HCT116 (cell line): ENCODE results near the gene BCL7A. TPM values are rescaled to one million over a fixed set of nuclear protein-coding genes. Genes with fewer than 3 reads are reported as not detected.

Source experiments
- ATAC-seq: fragments of 200-7000 bp; cut with Tn5 transposase; 2 replicates; pipeline ENCODE4 v1.9.1; 2020; ENCODE audit warnings: mild to moderate bottlenecking, moderate library complexity
- BruUV-seq: library from RNA; stranded (reverse); fragments of 400-500 nt; replicated peaks from 2 replicates; lab custom pipeline; 2021; lab: Mats Ljungman, UMichigan
- CTCF ChIA-PET: fragments of 300-600 bp; sonication (Branson Sonifier 250); formaldehyde crosslinking; loops from one replicate; lab custom pipeline; 2021; ENCODE audit warnings: antibody characterized with exemption; lab: Charles Lee
- POLR2A ChIA-PET: fragments of 300-600, 350-600 bp; sonication (Branson Sonifier 250); formaldehyde crosslinking; loops from one replicate; lab custom pipeline; 2021; ENCODE audit warnings: antibody characterized with exemption; lab: Charles Lee
- RAD21 ChIA-PET, 2 experiments: fragments of 300-600 bp; sonication (Branson Sonifier 250); formaldehyde crosslinking; loops; one replicate each; lab custom pipeline; 2023; ENCODE audit warnings: low total read pairs in 2 of 2; ENCODE audit not compliant: uncharacterized antibody in 2 of 2, unreplicated experiment in 2 of 2, low non-redundant PET in 1 of 2; lab: Charles Lee
- DNase-seq: peaks from one replicate; pipeline ENCODE4 v3.0.0-alpha.2; 2010; ENCODE audit warnings: low read depth, low spot score
- H2AFZ ChIP-seq: fragments of 200-600 bp; shearing (Covaris generic), sonication (generic); 2 replicates; pipeline ENCODE4 v1.6.1; 2017; ENCODE audit warnings: low read depth, mixed run types, mixed read lengths, antibody characterized with exemption, low read length; ENCODE audit not compliant: poor library complexity, severe bottlenecking
- H3K27ac ChIP-seq: 2 replicates; pipeline ENCODE4 v1.5.1; 2012; ENCODE audit warnings: low read depth, low read length
- H3K27me3 ChIP-seq: fragments of 200-600 bp; sonication (generic); 2 replicates; pipeline ENCODE4 v1.6.1; 2016; ENCODE audit warnings: mixed run types, low read length, mixed read lengths; ENCODE audit not compliant: insufficient read depth
- H3K36me3 ChIP-seq, 2 experiments: fragments of 200-500 bp in 1 of 2; fragments of 200-600 bp in 1 of 2; sonication (Bioruptor generic) in 1 of 2; sonication (generic) in 1 of 2; 2 replicates each; pipeline versions ENCODE4 v1.5.1 to v1.6.1; 2014 to 2016; ENCODE audit warnings: low read length in 2 of 2, inconsistent platforms in 1 of 2, mixed read lengths in 1 of 2, mixed run types in 1 of 2; ENCODE audit not compliant: insufficient read depth in 2 of 2, control insufficient read depth in 1 of 2
- H3K4me1 ChIP-seq, 2 experiments: fragments of 200-600 bp in 1 of 2; sonication (generic) in 1 of 2; 2 replicates each; pipeline versions ENCODE4 v1.5.1 to v1.6.1; 2012 to 2017; ENCODE audit warnings: low read length in 2 of 2, inconsistent platforms in 1 of 2, mild to moderate bottlenecking in 1 of 2, mixed read lengths in 1 of 2, mixed run types in 1 of 2, moderate library complexity in 1 of 2; ENCODE audit not compliant: insufficient read depth in 2 of 2, control insufficient read depth in 1 of 2
- H3K4me2 ChIP-seq: fragments of 200-600 bp; sonication (generic); 2 replicates; pipeline ENCODE4 v1.6.1; 2017; ENCODE audit warnings: mixed run types, low read length, mixed read lengths
- H3K4me3 ChIP-seq, 2 experiments: fragments of 200-600 bp in 1 of 2; sonication (generic) in 1 of 2; replicated peaks in 1 of 2; 2 replicates each; pipeline ENCODE4 v1.5.1; 2011 to 2016; ENCODE audit warnings: low read length in 2 of 2, control low read depth in 1 of 2, low read depth in 1 of 2, mild to moderate bottlenecking in 1 of 2, mixed read lengths in 1 of 2, mixed run types in 1 of 2
- H3K79me2 ChIP-seq: fragments of 200-600 bp; sonication (generic); 2 replicates; pipeline ENCODE4 v1.6.1; 2017; ENCODE audit warnings: mild to moderate bottlenecking, mixed run types, low read length, moderate library complexity, mixed read lengths; ENCODE audit not compliant: insufficient read depth
- H3K9ac ChIP-seq: fragments of 200-600 bp; sonication (generic); 2 replicates; pipeline ENCODE4 v1.6.1; 2016; ENCODE audit warnings: low read length, mixed read lengths
- H3K9me2 ChIP-seq: fragments of 200-600 bp; sonication (generic), shearing (Covaris generic); 2 replicates; pipeline ENCODE4 v1.6.1; 2017; ENCODE audit warnings: mixed run types, mild to moderate bottlenecking, moderate library complexity; ENCODE audit not compliant: insufficient read depth
- H3K9me3 ChIP-seq, 2 experiments: fragments of 200-500 bp in 1 of 2; fragments of 200-600 bp in 1 of 2; sonication (Bioruptor generic) in 1 of 2; sonication (generic) in 1 of 2; 2 replicates each; pipeline ENCODE4 v1.6.1; 2014 to 2017; ENCODE audit warnings: low read length in 2 of 2, mixed read lengths in 2 of 2, inconsistent platforms in 1 of 2, low read depth in 1 of 2, mild to moderate bottlenecking in 1 of 2, mixed run types in 1 of 2, moderate library complexity in 1 of 2; ENCODE audit not compliant: control insufficient read depth in 1 of 2, insufficient read depth in 1 of 2
- H4K20me1 ChIP-seq: fragments of 200-600 bp; sonication (generic), shearing (Covaris generic); 2 replicates; pipeline ENCODE4 v1.6.1; 2017; ENCODE audit warnings: mixed run types, mild to moderate bottlenecking, moderate library complexity; ENCODE audit not compliant: insufficient read depth
- CBX3 ChIP-seq: IDR thresholded peaks from 2 replicates; pipeline ENCODE4 v1.6.1; 2012; ENCODE audit warnings: low read depth
- CEBPB ChIP-seq: IDR thresholded peaks from 2 replicates; pipeline ENCODE4 v1.6.1; 2012; ENCODE audit warnings: low read depth
- ELF1 ChIP-seq: IDR thresholded peaks from 2 replicates; pipeline ENCODE4 v1.6.1; 2012; ENCODE audit warnings: low read depth, borderline replicate concordance
- EZH2 ChIP-seq: fragments of 200-600 bp; sonication (generic); IDR thresholded peaks from 2 replicates; pipeline ENCODE4 v1.6.1; 2017; ENCODE audit warnings: antibody characterized with exemption, mixed run types
- EZH2phosphoT487 ChIP-seq: fragments of 200-600 bp; IDR thresholded peaks from 2 replicates; pipeline ENCODE4 v1.6.1; 2018; ENCODE audit warnings: antibody characterized with exemption, borderline replicate concordance
- FOSL1 ChIP-seq: IDR thresholded peaks from 2 replicates; pipeline ENCODE4 v1.6.1; 2012; ENCODE audit warnings: low read depth
- JUND ChIP-seq: IDR thresholded peaks from 2 replicates; pipeline ENCODE4 v1.6.1; 2012
- SIN3A ChIP-seq: IDR thresholded peaks from 2 replicates; pipeline ENCODE4 v1.6.1; 2012; ENCODE audit warnings: low read depth
- SP1 ChIP-seq: IDR thresholded peaks from 2 replicates; pipeline ENCODE4 v1.6.1; 2012; ENCODE audit warnings: low read depth
- SRF ChIP-seq: IDR thresholded peaks from 2 replicates; pipeline ENCODE4 v1.6.1; 2012; ENCODE audit warnings: low read depth
- TCF7L2 ChIP-seq: IDR thresholded peaks from 2 replicates; pipeline ENCODE4 v1.7.0; 2011; ENCODE audit warnings: borderline replicate concordance, inconsistent platforms; ENCODE audit not compliant: insufficient read depth, insufficient read length; ENCODE audit errors: extremely low read depth
- ZFX ChIP-seq: fragments of 450-650 bp; IDR thresholded peaks from 2 replicates; pipeline ENCODE4 v1.6.1; 2017
- intact Hi-C: fragments of 100-400 bp; cut with micrococcal nuclease; formaldehyde crosslinking; loops from 2 replicates; pipeline ENCODE4 v1.10.0; 2022
- total RNA-seq: library from RNA; stranded (reverse); gene quantifications from one replicate; pipeline ENCODE4 v1.2.1, GENCODE V29; 2021; ENCODE audit not compliant: unreplicated experiment
- TF ChIP-seq, protein P1 (sequence below): IDR thresholded peaks from 2 replicates; pipeline ENCODE4 v1.6.1; 2012; ENCODE audit warnings: low read depth
- TF ChIP-seq, protein P2 (sequence below): IDR thresholded peaks from 2 replicates; pipeline ENCODE4 v1.6.1; 2012
- TF ChIP-seq, protein P3 (sequence below), 3 experiments: fragments of 200-600 bp in 1 of 3; sonication (generic) in 1 of 3; IDR thresholded peaks in 2 of 3; conservative IDR thresholded peaks in 1 of 3; 2 replicates each; pipeline ENCODE4 v1.5.1; 2012 to 2017; ENCODE audit warnings: low read depth in 2 of 3, low read length in 2 of 3, antibody characterized with exemption in 1 of 3, borderline replicate concordance in 1 of 3, control low read depth in 1 of 3, mild to moderate bottlenecking in 1 of 3, mixed read lengths in 1 of 3, mixed run types in 1 of 3, moderate library complexity in 1 of 3; ENCODE audit not compliant: insufficient read depth in 1 of 3

Gene BCL7A
- total RNA-seq, 1 experiment from 2014 or later, result 14.2 TPM

DNA sequence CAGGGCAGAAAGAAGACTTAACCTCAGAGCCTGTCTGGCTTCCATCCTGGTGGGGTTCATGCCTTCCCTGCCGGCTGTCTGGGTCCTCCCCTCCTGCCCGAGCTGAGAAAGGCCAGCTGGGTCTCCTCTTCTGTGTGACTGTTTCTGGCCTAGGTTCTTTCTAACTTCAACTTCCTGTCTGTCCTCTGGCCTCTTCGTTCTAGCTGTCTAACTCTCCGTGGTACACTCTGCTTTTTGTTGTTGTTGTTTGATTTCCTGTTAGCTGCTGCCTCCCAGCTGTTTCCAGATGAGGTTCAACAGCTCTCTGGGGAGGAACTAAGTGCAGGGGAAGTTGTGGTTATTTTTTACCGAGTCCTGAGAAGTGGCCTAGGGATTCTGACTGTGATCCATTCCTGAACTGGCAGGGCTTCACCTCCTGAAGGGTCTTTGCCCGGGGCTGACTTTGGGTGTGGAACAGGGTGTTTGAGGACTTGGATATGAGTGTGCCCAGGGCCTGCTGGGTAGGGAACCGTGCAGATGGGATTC lies 60.1 kb downstream of the BCL7A start:
- no peak overlapping the region for H3K4me3 ChIP-seq
- DNase-seq, result no peak
- no peak overlapping the region for H3K4me2 ChIP-seq
- H3K4me1 ChIP-seq, result peaks cover 17 to 30% of the 10 kb centered on the region in 2 experiments
- no peak overlapping the region for H3K9ac ChIP-seq
- H2AFZ ChIP-seq, result no peak overlapping the region
- TF ChIP-seq ELF1 (no peak), FOSL1 (no peak), ZFX (no peak), CEBPB (no peak), EZH2phosphoT487 (no peak), SRF (no peak), SP1 (no peak), CBX3 (no peak), TCF7L2 (no peak), JUND (no peak), EZH2 (no peak), SIN3A (no peak)
- TF ChIP-seq, protein P1, sequence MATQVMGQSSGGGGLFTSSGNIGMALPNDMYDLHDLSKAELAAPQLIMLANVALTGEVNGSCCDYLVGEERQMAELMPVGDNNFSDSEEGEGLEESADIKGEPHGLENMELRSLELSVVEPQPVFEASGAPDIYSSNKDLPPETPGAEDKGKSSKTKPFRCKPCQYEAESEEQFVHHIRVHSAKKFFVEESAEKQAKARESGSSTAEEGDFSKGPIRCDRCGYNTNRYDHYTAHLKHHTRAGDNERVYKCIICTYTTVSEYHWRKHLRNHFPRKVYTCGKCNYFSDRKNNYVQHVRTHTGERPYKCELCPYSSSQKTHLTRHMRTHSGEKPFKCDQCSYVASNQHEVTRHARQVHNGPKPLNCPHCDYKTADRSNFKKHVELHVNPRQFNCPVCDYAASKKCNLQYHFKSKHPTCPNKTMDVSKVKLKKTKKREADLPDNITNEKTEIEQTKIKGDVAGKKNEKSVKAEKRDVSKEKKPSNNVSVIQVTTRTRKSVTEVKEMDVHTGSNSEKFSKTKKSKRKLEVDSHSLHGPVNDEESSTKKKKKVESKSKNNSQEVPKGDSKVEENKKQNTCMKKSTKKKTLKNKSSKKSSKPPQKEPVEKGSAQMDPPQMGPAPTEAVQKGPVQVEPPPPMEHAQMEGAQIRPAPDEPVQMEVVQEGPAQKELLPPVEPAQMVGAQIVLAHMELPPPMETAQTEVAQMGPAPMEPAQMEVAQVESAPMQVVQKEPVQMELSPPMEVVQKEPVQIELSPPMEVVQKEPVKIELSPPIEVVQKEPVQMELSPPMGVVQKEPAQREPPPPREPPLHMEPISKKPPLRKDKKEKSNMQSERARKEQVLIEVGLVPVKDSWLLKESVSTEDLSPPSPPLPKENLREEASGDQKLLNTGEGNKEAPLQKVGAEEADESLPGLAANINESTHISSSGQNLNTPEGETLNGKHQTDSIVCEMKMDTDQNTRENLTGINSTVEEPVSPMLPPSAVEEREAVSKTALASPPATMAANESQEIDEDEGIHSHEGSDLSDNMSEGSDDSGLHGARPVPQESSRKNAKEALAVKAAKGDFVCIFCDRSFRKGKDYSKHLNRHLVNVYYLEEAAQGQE, result no peak
- TF ChIP-seq, protein P2, sequence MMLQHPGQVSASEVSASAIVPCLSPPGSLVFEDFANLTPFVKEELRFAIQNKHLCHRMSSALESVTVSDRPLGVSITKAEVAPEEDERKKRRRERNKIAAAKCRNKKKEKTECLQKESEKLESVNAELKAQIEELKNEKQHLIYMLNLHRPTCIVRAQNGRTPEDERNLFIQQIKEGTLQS, result no peak
- TF ChIP-seq, protein P3, sequence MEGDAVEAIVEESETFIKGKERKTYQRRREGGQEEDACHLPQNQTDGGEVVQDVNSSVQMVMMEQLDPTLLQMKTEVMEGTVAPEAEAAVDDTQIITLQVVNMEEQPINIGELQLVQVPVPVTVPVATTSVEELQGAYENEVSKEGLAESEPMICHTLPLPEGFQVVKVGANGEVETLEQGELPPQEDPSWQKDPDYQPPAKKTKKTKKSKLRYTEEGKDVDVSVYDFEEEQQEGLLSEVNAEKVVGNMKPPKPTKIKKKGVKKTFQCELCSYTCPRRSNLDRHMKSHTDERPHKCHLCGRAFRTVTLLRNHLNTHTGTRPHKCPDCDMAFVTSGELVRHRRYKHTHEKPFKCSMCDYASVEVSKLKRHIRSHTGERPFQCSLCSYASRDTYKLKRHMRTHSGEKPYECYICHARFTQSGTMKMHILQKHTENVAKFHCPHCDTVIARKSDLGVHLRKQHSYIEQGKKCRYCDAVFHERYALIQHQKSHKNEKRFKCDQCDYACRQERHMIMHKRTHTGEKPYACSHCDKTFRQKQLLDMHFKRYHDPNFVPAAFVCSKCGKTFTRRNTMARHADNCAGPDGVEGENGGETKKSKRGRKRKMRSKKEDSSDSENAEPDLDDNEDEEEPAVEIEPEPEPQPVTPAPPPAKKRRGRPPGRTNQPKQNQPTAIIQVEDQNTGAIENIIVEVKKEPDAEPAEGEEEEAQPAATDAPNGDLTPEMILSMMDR (IDR thresholded peaks at IDR 0.05 in 2 of 3, conservative IDR thresholded peaks at IDR 0.05 in 1 of 3; ENCODE audit: borderline replicate concordance in 1 of 3, insufficient read depth in 1 of 3, low read depth in 2 of 3, low read length in 2 of 3), result no peak
- TF ChIP-seq, all 23 proteins: peak for 0
- RAD21 ChIA-PET, result no interaction called here
- Histone ChIP-seq H4K20me1 (peaks cover 3% of the 10 kb centered on the region; the same call in 1 of the 2 replicates), H3K36me3 (peaks cover 12 to 17% of the 10 kb centered on the region in 2 experiments; a peak in 3 of 4 replicates), H3K27ac (no peak overlapping the region), H3K27me3 (no peaks in the 10 kb centered on the region), H3K79me2 (peaks cover 78% of the 10 kb centered on the region), H3K9me3 (no peaks in the 10 kb centered on the region), H3K9me2 (no peaks in the 10 kb centered on the region)
- ATAC-seq, result no peak
- POLR2A ChIA-PET, result interaction anchor here (1.3 kb wide), 1 partner anchor 41 kb away, joined by 3 read pairs; no protein-coding TSS in a partner anchor
- CTCF ChIA-PET, result interaction anchor here (0.6 kb wide), 1 partner anchor 25 kb away, joined by 5 read pairs; no protein-coding TSS in a partner anchor
- intact Hi-C loops, result no loop called here
- BruUV-seq, result no TSS peak
